ENCODE data around the gene PYY. TPM values are rescaled to one million over a fixed set of nuclear protein-coding genes. Genes with fewer than 3 reads are reported as not detected.

PYY gene
- total RNA-seq, 1 donor from 2014 or later: not detected

- no peak for DNase-seq (ENCODE audit: low spot score)
Observed at GRCh38 chr17:43916385-43916784, 37.4 kb downstream of the PYY start.

DNA sequence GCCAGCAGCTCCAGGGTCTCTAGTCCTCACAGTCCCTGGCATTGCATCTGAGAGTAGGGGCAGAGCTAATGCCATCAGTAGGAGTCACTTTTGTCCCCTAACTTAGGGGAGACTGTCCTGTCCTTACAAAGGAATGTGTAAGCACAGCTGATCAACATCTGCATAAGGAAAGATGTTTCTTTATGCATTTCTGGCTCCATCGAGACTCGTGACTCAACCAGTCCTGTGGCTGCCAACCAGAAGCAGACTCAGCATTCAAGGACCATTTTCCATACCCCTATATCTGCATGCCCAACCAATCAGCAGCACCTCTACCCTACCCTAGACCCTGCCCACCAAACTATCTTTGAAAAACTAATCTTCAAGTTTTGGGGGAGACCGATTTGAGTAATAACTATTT is 38.2 kb downstream of the PYY start:
- no peak for DNase-seq (ENCODE audit: low spot score)

DNA sequence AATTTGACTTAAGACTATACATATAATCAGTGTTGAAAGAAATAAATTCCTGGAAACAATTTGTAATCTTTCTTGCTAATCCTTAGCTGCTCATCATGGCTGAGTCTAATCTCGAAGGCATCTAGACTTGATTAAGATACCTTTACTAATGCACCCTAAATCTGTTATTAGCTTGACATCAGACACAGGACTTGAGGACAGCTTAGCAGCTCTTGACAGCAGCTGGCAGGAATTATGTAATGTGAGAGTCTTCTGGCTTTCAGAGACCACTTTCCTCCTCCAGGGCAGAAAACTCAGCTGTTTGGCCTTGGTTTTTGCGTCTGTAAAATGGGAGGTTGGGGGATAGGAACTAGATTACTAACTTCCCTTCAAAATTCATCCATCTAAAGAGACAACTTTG is 39.3 kb downstream of the PYY start:
- no peak for DNase-seq (ENCODE audit: low spot score)

GRCh38 chr17:43913584-43913983 is 40.2 kb downstream of the PYY start:
- DNase-seq (ENCODE audit: low spot score): no peak

- no peak for DNase-seq (ENCODE audit: low spot score)
Observed at GRCh38 chr17:43912635-43913304, 41.0 kb downstream of the PYY start.

DNA sequence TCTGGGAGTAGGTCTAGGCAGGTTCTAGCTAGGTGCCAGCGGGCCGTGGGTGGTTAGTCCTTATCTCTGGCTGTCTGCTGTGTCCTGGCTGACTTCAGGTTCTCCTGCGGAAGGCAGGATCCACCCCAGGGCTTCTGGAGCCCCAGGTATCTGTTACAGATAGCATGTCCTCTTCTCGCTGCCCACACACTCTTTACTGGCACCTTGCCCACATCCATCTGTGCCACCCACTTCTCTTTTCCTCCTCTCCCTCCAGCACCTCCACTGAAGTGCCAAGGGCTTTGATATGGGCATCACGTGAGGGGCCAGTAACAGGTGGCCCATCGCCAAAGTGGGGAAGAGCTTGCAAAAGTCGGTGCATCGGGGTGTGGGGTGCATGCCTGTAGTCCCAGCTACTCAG is 41.8 kb downstream of the PYY start:
- DNase-seq (ENCODE audit: low spot score): no peak

DNA sequence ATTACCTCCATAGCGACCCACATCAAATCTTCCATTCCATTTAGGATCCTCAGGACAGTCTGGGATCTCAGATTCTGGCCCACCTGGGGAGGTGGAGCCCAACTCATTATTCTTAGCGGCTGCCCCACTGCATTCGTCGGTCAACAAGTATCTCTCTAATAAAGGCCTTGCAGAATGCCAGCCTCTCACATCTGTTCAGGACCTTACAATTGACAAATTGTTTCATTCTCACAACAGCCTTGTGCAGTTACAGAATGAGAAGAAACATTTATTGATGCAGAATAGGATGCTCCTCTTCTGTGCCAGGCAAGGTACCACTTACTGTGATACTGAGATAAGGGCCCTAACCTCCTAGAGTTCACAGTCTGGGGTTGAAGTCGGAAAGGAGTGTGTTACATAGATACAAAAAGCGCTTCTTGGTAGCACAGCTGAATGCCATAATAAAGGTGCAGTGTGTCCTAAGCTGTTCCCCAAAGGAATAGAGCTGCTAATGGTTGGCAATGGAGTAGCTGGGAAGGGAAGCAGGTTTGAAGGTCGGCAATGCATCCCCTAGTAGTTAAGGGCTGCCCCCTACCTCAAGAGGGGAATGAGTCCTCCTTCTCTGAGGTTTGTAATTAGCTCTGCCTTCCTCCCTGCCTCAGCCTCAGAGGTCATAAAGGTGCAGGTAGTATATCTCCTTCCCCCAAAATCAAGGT is 44.1 kb downstream of the PYY start:
- no peak for DNase-seq (ENCODE audit: low spot score)

- DNase-seq (ENCODE audit: low spot score): no peak
Observed at GRCh38 chr17:43907998-43908721, 45.6 kb downstream of the PYY start.

DNA sequence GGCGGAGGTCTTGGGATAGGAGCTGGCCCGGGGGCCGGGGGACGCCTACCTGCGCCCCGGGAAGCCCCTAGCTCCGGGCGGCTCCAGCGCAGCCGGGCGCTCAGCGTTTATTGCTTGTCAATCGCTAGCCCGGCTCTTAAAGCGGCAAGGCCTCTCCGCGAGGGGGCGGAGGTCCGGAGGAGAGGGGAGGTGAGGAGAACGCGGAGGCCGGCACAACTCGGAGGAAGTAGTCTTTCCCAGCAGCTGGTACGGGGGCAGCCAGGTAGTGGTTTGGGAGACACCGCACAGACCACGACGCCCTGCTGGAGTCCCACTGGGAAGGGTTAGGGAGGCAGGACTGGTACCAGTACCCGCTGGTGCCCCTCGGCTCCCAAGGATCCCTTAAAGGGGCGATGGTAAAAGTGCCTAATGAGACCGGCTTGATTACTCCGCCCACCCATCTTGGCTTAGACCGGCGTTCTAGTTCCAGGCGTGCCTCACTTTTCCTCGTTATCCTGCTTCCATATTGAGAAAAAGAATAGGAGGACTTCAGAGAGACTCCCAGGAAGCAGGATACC is 46.2 kb downstream of the PYY start, which contains the start of gene MPP2:
MPP2 (minus strand) TSS at position 112 of the 557 bp plus-strand sequence. CDS start 3,076 bp downstream, outside the sequence.
- no peak for DNase-seq (ENCODE audit: low spot score)

GRCh38 chr17:43906951-43907424 is 46.8 kb downstream of the PYY start:
- DNase-seq (ENCODE audit: low spot score): no peak

- DNase-seq (ENCODE audit: low spot score): no peak
Observed at GRCh38 chr17:43905985-43906852, 47.5 kb downstream of the PYY start.

DNA sequence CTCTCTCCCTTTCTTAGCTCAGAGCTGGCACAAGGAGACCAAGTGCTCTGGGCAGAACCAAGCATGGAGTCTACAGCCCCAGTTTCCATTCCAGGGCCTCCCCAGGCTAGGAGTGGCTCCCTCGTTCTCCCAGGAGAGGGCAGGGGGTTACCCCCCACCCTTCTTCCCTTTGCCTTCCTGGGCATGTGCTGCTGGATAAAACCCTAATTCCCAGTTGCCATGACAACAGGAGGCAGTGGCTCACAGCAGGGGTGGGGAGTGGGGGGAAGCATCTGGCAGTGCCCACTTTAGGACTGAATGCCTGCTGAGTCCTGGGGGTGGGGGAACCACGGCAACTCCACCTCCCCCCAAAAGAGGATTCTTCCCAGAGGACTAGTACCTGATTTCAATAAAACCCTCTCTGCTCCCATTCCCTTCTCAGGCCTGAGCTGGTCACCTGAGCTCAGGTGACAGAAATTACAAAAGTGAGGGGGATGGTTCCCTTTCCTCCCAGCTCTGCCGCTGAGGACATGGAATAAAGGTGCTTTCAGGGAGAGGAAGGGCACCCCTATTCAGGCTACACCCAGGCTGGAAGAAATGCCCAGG is 48.2 kb downstream of the PYY start:
- DNase-seq (ENCODE audit: low spot score): no peak

Other genes starting within 250 kb of the PYY start
- not detected for gene SOST, start 195.1 kb downstream of the PYY start, total RNA-seq
- gene DUSP3, start 175.0 kb downstream of the PYY start, total RNA-seq: 103 TPM
- not detected for gene CFAP97D1, start 173.5 kb downstream of the PYY start, total RNA-seq
- gene MPP3, start 120.8 kb downstream of the PYY start, total RNA-seq: 22.3 TPM
- gene CD300LG, start 106.8 kb downstream of the PYY start, total RNA-seq: 121 TPM
- gene MPP2, start 46.4 kb downstream of the PYY start, total RNA-seq: 2.3 TPM
- not detected for gene PPY, start 11.5 kb downstream of the PYY start, total RNA-seq
- 0.80 TPM for gene NAGS, start 50.7 kb upstream of the PYY start, total RNA-seq
- 15.4 TPM for gene TMEM101, start 61.0 kb upstream of the PYY start, total RNA-seq
- 55.4 TPM for gene LSM12, start 112.7 kb upstream of the PYY start, total RNA-seq
- 56.7 TPM for gene G6PC3, start 116.8 kb upstream of the PYY start, total RNA-seq
- 34.9 TPM for gene HDAC5, start 169.7 kb upstream of the PYY start, total RNA-seq
- 0.74 TPM for gene HROB, start 188.0 kb upstream of the PYY start, total RNA-seq
- not detected for gene ASB16, start 216.8 kb upstream of the PYY start, total RNA-seq
- gene TMUB2, start 233.0 kb upstream of the PYY start, total RNA-seq: 35.8 TPM
- 64.5 TPM for gene ATXN7L3, start 245.9 kb upstream of the PYY start, total RNA-seq

Measured in mesenteric fat pad (tissue), 1 donor.